ENCODE results near the gene MLC1.

Gene MLC1

DNA sequence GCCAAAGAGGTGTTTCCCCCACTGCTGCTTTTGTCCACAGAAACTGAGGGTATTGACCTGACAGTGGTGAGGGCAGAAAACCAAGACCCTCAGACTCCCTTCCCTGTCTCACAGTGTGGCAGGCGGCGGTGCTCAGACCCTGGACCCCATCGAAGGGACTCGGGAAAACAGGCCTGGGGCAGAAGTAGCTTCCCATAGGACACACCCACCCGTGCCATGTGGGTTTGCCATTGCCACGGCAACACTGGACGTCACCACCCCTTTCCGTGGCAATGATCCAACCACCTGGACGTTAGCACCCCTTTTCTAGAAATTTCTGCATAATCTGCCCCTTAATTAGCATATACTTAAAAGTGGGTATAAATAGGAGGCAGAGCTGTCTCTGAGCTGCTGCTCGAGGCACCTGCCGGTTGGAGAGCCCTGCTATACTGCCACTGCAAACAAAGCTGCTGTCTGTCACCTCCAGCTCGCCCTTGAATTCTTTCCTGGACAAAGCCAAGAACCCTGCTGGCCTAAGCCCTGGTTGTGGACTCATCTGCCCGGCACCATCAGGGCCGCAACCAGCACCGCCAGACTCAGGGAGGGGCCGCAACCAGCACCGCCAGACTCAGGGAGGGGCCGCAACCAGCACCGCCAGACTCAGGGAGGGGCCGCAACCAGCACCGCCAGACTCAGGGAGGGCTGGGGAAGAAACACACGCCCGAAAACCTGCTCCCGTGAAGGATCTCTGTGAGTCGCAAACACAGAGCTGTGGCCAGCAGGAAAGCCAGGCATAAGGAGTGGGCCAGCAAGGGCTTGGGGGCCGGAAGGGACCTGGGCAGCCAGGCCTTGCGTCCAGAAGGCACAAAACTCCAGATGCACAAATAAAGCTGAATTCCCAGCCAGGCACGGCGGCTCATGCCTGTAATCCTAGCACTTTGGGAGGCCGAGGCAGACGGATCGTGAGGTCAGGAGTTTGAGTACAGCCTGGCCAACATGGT is 10.4 kb downstream of the MLC1 start:
- no peak for DNase-seq

DNA sequence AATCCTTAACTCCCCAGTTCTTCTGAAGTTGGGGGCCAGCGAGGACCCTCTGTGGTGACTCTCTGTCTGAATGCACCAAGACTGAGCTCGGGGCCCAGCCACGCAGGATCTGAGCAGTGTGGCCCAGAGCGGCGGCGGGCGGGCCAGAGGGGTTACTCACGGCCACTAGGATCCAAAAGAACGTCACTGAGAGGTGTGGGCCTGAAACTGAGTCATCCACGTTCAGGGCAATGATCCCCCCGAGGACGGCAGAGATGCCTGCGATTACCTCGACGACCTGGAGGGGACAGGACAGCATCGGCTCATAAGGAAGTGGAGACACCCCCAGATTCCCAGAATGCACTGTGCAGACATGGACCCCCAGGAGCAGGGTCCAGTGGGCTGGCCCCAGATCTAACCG is 11.2 kb downstream of the MLC1 start:
- no peak for DNase-seq

DNA sequence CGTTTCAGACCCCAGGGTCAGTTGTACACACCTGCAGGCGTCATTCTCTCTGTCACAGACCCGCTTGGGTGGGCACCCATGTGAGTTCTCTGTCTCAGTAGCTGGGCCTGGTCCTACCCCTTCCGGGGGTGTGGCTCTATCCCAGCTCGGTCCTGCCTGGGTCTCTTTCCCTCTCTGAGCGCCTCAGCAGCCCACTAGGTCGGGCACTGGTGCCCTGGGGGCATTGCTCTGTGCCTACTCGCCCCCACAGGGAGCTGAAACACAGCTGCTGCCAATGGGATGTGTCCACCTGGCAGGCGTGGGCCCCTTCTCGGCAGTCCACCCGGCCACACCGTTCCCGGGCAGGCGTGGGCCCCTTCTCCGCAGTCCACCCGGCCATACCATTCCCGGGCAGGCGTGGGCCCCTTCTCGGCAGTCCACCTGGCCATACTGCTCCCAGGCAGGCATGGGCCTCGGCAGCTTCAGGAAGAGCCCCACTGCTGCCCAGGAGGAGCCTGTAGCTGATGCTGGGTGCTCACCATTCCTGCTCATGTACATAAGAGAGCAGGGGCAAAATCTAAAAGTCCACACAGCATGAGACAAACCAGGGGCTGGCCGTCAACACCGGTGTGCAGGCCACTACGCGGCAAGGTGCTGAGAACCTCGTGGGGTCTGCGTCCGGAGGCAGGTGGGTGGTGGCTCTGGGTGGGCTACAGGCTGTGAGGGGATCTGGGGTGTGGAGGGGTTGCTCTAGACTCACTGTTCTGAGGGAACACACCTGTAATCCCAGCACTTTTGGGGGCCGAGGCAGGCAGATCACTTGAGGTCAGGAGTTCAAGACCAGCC is 12.3 kb downstream of the MLC1 start:
- DNase-seq, result no peak

DNA sequence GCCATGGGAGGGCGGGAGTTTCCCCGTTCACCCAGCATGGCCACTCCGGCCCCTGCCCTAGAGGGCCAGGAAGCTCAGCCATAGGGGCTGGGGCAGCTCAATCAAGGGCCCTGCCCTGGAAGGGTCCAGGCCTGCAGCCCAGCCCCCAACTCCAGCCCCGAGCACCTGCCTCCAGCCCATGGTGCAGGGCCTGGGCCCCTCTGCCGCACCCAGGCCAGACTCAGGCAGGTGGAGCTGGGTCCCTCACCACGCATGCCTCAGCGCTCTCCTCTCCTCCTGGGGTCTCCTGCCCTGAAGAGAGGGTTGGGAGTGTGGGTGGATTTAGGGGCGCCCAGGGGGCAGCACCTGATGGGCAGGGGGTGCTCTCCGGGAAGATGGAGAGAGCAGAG is 13.1 kb downstream of the MLC1 start:
- no peak for DNase-seq

DNA sequence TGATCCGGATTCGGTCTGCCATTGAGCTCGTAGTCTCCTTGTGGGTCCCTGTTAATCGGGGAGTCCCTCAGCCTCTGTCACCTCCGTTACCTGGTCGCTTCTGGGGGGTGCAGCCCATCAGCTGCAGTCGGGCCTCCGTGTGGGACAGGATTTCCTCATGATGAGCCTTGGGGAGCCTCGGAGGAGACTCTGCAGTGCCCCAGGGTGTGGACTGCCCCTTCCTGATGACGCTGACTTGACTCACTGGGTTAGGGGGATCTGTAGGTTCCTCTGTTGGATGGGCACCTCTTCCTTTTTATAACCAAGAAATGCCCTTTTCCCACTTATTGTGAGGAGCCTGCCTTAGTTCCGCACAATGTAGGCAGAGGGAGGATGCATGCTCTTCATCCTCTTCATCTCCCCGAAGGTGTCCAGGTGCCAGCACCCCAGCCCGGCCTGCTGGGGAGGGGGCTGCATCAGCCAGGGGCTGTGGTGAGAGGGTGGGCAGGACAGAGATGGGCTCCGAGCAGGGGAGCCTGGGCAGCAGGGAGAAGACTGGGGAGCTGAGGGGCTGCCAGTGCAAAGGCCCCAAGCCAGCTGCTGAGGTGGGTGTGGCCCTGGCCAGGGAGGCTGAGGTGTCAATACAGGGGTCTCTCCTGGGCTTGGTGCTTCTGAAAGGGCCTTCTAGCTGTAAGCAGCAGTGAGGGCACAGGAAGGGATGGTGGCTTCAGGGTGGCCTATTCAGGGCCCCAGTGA is 13.6 kb downstream of the MLC1 start:
- DNase-seq, result no peak

DNA sequence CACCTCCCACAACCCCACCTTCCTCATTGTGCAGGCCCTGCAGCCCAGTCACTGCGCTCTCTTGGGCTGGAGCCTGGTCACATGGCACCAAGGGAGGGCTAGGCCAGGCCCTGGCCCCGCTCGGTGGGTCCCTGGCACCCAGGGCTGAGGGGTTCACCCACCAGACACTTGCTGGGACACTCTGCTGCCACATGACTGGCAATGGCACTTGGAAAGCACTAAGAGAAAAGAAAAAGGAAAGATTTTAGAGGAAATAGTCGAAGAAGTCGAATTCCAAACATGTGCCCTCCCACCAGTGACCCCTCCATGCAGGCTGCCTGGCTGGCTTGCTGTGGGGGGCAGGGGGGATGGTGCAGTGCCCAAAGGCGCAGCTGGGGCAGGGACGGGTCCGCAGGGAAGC is 14.9 kb downstream of the MLC1 start:
- DNase-seq, result no peak

DNA sequence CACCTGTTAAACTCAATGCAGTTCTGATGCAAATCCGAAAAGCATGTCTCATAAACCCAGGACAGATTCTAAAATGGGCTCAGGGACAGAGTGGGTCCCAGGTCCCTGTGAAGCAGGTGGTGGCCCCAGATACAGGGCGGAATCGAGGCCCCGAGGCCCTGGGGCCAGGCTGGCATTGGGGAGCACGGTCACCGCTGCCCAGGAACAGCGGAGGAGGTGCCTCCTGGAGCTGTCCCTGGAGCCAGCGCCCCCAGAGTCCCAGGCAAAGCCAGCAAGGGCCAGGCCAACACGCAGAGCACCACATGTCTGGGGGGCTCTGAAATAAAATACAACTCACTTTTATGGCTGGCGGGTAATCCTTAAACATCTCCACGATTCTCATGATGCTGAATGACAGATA is 17.1 kb downstream of the MLC1 start:
- no peak for DNase-seq

DNA sequence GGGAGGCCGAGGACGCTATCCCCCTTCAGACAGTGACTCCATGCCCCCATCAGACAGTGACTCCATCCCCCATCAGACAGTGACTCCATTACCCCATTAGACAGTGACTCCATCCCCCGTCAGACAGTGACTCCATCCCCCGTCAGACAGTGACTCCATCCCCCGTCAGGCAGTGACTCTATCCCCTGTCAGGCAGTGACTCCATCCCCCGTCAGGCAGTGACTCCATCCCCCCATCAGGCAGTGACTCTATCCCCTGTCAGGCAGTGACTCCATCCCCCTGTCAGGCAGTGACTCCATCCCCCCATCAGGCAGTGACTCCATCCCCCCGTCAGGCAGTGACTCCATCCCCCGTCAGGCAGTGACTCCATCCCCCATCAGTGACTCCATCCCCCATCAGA is 18.0 kb downstream of the MLC1 start:
- DNase-seq, result no peak

DNA sequence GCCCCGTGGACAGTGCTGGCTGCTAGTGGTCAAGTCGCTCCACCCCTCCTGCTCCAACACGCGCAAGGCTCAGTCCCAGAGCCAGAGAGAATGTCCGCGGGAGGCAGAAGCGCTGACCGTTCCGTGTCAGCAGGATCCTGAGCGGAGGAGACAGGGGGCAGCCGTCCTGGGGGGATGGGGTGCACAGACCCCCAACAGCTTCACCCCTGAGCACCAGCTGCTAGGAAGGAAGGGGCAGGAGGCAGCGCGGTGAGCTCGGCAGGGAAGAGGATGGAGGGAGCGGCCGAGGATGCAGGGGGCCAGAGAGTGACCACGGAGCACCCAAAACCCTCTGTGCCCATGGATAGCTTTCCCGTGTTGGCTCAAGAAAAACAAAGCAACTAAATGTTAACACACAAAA is 20.8 kb downstream of the MLC1 start:
- no peak for DNase-seq

DNA sequence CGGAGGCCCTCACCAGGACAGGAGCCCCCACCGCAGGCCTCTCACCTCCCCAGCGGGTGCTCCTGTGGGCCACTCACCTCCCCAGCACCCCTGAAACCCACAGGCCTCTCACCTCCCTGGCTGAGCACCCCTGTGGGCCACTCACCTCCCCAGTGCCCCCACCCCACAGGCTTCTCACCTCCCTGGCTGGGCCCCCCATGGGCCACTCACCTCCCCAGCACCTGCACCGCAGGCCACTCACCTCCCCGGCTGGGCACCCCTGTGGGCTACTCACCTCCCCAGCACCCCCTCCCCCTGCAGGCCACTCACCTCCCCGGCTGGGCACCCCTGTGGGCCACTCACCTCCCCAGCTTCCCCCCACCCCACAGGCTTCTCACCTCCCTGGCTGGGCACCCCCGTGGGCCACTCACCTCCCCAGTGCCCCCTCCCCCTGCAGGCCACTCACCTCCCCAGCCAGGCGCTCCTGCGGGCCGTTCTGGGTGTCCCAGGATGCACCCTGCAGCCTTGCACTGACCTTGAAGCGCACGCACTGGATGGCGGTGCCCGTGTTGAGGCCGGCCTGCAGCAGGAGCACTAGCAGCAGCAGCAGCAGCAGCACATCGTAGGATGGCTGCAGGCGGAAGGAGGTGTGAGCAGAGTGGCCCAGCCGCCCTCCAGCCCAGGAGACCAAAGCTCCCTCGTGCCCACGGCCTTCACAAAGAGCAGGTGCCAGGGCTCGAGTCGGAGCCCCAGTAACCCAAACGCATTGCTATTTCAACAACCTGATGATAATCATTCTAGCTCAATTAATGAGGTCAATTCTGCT is 21.4 kb downstream of the MLC1 start:
- DNase-seq, result no peak

DNA sequence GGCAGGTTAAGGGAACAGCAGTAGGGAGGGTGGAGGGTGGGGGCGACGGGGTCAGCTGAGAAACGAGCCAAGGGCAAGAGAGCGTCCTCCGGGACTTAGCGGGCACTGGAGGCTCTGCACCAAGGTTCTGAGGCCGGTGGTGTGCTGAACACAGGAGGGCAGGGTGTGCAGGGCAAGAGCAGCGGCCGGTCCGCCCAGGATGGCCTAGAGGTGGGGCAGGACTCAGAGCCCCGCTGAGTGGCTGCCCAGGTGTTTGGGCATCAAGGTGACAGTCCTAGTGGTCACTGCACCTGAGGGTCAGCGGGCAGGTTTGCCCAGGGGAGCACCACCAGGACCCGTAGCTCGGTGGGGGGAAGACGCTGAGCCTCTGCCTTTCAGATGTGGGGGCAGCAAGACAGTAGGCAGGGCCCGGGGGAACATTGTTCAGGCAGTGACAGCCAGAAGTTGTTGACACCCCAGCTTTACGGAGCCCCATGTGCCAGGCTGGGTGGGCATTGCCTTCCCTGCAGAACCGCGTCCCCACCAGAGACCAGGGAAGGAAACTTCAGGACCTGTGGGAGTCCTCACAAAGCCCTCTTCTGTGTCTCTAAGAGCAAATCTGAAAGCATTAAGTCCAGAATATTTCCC is 22.6 kb downstream of the MLC1 start:
- no peak for DNase-seq

DNA sequence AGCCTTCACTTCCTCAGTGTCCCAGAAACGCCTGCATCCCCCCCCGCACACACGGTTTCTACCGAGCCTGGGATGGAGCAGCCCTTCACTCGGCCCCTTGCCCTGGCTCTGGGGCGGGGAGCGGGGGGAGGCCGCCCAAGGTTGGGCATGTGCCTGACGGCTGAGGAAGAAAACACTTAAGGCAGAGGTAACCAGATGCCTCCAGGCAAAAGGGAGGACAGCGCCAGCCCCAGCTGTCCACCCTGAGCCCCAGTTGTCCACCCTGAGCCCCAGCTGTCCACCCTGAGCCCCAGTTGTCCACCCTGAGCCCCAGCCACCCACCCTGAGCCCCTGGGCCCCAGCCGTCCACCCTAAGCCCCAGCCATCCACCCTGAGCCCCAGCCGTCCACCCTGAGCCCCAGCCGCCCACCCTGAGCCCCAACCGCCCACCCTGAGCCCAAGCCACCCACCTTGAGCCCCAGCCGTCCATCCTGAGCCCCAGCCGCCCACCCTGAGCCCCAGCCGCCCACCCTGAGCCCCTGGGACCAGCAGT is 23.3 kb downstream of the MLC1 start:
- DNase-seq, result no peak

DNA sequence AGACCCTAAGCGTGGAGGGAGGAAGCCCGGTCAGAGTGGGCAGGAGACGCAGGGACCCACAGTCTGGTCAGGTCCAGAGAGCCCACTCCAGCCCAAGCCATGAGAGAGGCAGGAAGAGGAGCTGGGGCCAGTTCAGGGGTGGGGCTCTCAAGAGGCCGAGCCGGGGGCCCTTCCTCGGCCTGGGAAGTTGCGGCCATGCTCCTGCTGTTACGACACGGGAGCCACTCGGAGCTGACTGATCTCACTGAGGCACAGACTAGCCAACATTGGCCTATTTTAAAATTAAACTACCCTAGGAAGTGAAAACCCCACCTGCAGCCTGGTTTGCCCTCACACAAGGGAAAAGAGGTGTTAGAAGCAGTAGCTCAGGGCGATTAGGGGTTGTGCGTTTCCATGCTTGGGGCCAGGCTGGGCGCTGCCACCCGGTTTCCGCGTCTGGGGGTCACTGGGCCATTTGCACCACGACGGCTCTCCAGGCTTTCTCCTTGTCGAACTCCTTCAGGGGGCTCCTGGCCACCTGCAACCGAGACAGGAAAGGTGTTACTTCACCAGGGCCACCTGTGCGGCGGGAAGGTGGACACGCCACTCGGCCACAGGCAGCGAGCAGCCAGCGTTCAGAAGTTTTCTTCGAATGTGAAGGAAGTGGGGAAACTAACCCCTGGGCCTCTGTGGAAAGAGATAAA is 23.9 kb downstream of the MLC1 start:
- DNase-seq, result no peak

DNA sequence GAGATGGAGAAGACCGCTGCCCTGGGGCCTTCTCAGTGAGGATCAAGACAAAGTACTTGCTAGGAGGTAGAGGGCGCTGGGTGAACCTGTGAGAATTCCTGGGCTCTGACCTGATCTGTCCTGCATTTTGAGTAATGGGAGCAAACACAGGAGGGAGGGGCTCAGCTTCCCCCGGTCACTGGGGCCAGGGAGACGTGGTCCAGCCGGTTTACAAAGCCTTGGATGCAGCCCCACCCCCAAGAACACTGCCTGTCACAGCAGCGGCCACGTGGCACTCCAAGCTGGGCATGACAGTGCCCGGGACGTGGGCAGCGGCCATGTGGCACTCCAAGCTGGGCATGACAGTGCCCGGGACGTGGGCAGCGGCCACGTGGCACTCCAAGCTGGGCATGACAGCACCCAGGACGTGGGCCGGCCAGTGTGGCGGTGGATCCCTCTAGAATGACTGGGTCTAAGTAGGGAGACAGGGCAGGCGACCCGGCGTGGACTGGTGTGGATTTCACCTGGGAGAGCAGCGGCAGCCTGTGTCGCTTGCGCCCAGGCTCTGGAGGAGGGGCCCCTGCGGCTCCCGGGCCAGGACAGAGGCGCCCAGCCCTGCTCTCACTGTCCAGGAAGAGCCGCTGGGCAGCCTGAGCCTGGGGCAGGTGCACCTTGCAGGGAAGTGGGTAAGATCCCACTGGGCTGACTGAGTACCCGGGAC is 24.6 kb downstream of the MLC1 start:
- no peak for DNase-seq

DNA sequence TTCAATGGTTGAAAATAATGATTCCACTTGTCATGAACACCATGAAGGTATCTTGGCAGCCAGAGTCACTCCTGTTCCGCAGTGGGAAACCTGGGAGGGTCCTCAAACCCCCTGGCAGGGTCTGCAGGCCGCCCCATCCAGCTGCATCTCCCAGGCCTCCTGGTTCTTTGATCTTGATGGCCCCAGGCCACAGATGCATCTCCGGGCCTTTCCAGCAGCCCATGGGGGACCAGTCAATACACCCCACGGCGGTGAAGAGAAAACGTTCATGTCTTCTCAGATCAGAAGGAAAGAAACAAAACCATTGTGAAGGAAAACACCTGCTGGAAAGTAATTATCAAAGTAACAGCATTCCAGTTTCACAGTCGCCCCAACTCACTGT is 25.4 kb downstream of the MLC1 start:
- DNase-seq, result no peak

DNA sequence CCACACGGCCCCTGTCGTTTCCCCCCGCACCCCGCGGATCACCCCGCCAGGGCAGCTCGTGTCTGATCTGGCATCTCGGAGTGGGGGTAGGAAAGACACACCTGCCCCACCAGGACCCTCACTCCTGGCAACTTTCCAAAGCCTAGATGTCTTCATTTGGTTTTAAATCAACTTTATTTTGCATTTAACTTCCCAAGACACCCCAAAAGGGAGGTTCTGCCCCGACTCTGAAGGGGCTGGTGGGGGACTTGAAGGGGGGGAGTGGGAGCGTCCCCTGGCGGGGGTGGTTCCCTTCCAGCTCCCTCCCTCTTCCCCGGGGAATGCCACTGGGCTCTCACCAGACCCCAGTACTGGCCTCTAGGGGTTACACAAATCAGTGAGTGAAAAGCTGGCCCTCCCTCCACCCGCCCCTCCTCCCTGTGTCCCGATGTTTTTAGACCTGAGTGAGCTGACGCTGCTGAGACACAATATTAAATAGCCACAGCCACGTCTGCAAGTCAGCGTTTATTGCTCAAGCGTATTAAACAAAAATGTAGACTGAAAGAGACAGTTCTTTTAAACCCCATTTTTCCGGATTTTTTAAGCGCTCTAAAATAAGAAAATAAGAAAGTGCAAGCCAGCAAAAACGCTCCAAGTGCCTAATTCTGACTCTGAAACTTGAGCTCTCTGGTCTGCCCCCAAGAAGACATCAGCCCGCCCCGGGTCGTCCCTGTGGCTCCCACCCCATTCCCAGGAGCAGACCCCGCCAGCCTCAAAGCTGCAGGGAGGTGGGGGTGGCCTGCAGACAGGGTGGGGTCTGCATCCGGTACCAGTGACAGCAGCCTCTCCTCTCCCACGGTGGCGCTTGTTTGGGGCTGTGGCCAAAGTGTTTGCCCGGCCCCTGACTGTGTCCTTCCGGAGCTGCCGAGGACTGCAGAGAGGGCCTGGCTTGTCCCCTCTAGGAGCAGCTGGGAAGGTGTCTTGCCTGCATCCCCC is 26.0 kb downstream of the MLC1 start:
- no peak for DNase-seq

DNA sequence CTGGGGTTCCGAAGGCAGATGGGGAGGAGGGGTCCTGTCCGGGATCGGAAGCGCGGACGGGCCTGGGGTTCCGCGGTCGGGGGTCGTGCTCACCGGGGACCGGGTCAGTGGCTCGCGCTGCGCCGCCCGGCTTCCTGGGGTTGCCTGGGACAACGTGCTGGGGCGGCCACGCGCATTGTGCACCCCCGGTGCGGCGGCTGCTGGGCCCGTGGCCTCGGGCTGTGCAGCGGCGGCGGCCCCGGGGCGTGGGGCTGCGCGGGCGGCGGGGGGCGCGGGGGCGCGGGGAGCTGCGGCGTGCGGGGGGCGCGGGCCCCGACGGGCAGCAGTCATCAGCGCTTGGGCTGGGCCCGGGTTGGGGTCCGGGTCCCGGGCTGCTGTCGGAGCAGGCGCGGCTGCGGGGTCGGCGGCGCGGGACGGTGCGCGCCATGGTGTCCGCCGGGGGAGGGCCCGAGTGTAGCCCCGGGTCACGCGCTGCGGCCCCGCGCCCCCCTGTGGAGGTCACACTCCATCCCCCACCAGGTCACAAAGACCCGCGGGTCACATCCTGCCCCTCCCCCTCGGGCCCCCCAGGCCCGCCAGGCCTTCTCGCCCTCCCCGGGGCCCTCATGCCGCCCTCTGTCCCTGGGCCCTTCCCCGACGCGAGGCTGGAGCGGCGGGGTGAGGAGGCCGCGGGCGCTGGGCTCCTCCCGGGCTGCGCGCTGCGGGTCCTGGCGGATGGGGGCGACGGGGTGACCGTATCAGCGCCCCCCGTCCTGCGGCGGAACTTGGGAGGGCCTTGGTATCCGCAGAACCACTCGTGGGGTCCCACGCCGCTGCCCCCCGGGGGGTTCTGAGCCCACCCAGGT is 26.9 kb downstream of the MLC1 start, which contains the start of gene TTLL8:
Gene TTLL8, minus strand, starts transcription at position 238 of the 845 bp plus-strand sequence.
- no peak for DNase-seq

All from NCI-H2081 treated with DMSO at 0.1 percent for 48 hours (cell line).